ENCODE data around the gene ADSL. TPM values are rescaled to one million over a fixed set of nuclear protein-coding genes. Genes with fewer than 3 reads are reported as not detected.
"Not testable (repeated sequence)": the region's sequence is repeated elsewhere in the genome, so short reads cannot be mapped to it uniquely, and the experiment has no call there.

Gene ADSL
- total RNA-seq, 2 donors from 2014 or later: 63.9 to 64.5 TPM

- Histone ChIP-seq H3K27ac (no peak overlapping the region), H3K9me3 (no peaks in the 10 kb centered on the region), H3K36me3 (no peaks in the 10 kb centered on the region), H3K27me3 (replicated peaks; ENCODE audit: insufficient read depth) (no peaks in the 10 kb centered on the region), H3K4me3 (no peak overlapping the region), H3K4me1 (replicated peaks) (no peaks in the 10 kb centered on the region)
- intact Hi-C loops (cut with DNase I): loop anchor here (5.0 kb wide), 1 partner anchor 132 kb away; the partner anchor contains the start of gene TNRC6B
- TF ChIP-seq POLR2A (IDR thresholded peaks at IDR 0.05) (no peak), CTCF (IDR thresholded peaks at IDR 0.05) (no peak), POLR2AphosphoS5 (IDR thresholded peaks at IDR 0.05) (no peak)
- 70% methylated on average over 6 of the region's 6 CpGs for WGBS
- no peak for DNase-seq (ENCODE audit: low spot score)
Observed at GRCh38 chr22:40308999-40309573, 37.2 kb upstream of the ADSL start.

GRCh38 chr22:40309631-40310030, 36.7 kb upstream of the ADSL start:
- H3K27me3 ChIP-seq (replicated peaks; ENCODE audit: insufficient read depth): no peaks in the 10 kb centered on the region
- H3K36me3 ChIP-seq: no peaks in the 10 kb centered on the region
- H3K4me1 ChIP-seq (replicated peaks): no peaks in the 10 kb centered on the region
- no peaks in the 10 kb centered on the region for H3K9me3 ChIP-seq
- intact Hi-C loops (cut with DNase I): loop anchor here (5.0 kb wide), 1 partner anchor 132 kb away; the partner anchor contains the start of gene TNRC6B
- no peak overlapping the region for H3K4me3 ChIP-seq
- no peak for TF ChIP-seq CTCF (IDR thresholded peaks at IDR 0.05)
- TF ChIP-seq POLR2A (IDR thresholded peaks at IDR 0.05): no peak
- no peak for TF ChIP-seq POLR2AphosphoS5 (IDR thresholded peaks at IDR 0.05)
- DNase-seq (ENCODE audit: low spot score): no peak
- H3K27ac ChIP-seq: no peak overlapping the region

GRCh38 chr22:40310081-40310767, 36.1 kb upstream of the ADSL start:
- TF ChIP-seq POLR2A (IDR thresholded peaks at IDR 0.05) (no peak), POLR2AphosphoS5 (IDR thresholded peaks at IDR 0.05) (no peak), CTCF (IDR thresholded peaks at IDR 0.05) (no peak)
- no peaks in the 10 kb centered on the region for H3K9me3 ChIP-seq
- H3K4me3 ChIP-seq: no peak overlapping the region
- WGBS: 44% methylated on average over 9 of the region's 9 CpGs
- H3K27me3 ChIP-seq (replicated peaks; ENCODE audit: insufficient read depth): no peaks in the 10 kb centered on the region
- intact Hi-C loops (cut with DNase I): no loop called here
- DNase-seq (ENCODE audit: low spot score): no peak
- H3K4me1 ChIP-seq (replicated peaks): no peaks in the 10 kb centered on the region
- peaks cover 0 to under 1% of the 10 kb centered on the region in 2 donors for H3K36me3 ChIP-seq
- H3K27ac ChIP-seq: no peak overlapping the region

DNA sequence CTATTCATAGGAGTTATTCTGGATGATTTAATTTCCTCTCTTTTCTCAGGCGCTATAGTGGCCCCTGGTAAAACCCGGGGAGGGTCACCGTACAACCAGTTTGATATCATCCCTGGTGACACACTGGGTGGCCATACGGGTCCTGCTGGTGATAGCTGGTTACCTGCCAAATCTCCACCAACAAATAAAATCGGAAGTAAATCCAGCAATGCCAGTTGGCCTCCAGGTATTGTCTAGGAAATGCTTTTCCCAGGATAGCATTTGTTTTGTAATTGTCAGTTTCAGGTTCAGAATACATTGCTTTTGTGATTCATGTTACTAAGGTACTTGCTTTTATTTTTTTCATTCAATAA, 35.6 kb upstream of the ADSL start:
- peaks cover 4 to 6% of the 10 kb centered on the region in 2 donors for H3K36me3 ChIP-seq

DNA sequence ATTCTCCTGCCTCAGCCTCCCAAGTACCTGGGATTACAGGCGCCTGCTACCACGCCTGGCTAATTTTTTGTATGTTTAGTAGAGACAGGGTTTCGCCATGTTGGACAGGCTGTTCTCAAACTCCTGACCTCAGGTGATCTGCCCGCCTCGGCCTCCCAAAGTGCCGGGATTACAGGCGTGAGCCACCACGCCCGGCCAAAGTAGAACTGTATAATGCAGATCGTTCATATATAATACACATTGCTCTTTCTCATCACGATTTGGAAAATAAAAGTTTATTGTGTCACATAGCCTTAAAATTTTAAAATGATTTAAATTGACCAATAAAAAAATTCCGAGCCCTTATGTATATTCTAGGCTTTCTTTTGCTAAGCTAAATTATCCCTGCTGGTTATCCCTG, 34.7 kb upstream of the ADSL start:
- H3K9me3 ChIP-seq; DNase-seq (ENCODE audit: low spot score); H3K4me1 ChIP-seq (replicated peaks); H3K36me3 ChIP-seq; H3K4me3 ChIP-seq; H3K27ac ChIP-seq; intact Hi-C loops (cut with DNase I); H3K27me3 ChIP-seq (replicated peaks; ENCODE audit: insufficient read depth): not testable (repeated sequence)
- WGBS: 95% methylated on average over 12 of the region's 12 CpGs

More for the DNA sequence above, 35.6 kb upstream of the ADSL start:
- no peaks in the 10 kb centered on the region for H3K9me3 ChIP-seq
- TF ChIP-seq CTCF (IDR thresholded peaks at IDR 0.05) (no peak), POLR2A (IDR thresholded peaks at IDR 0.05) (no peak), POLR2AphosphoS5 (IDR thresholded peaks at IDR 0.05) (no peak)
- no peak overlapping the region for H3K27ac ChIP-seq
- DNase-seq (ENCODE audit: low spot score): no peak
- WGBS: 43% methylated on average over 5 of the region's 5 CpGs
- H3K27me3 ChIP-seq (replicated peaks; ENCODE audit: insufficient read depth): no peaks in the 10 kb centered on the region
- no peak overlapping the region for H3K4me3 ChIP-seq
- no peaks in the 10 kb centered on the region for H3K4me1 ChIP-seq (replicated peaks)
- intact Hi-C loops (cut with DNase I): no loop called here
